Endothelial cell of umbilical vein (primary cell): Measurements from ENCODE around the gene SYT11. TPM values are rescaled to one million over a fixed set of nuclear protein-coding genes. Genes with fewer than 3 reads are reported as not detected.

Source experiments
- BruUV-seq: library from RNA; stranded (reverse); fragments of 400-500 nt; replicated peaks from 2 replicates; lab custom pipeline; 2021; lab: Mats Ljungman, UMichigan
- CTCF ChIA-PET: fragments of 300-600, 350-600 bp; sonication (Branson Sonifier 250); formaldehyde crosslinking; loops from one replicate; lab custom pipeline; 2021; ENCODE audit warnings: antibody characterized with exemption, inconsistent platforms; lab: Charles Lee
- POLR2A ChIA-PET: fragments of 300-600, 350-600 bp; sonication (Branson Sonifier 250); formaldehyde crosslinking; loops from one replicate; lab custom pipeline; 2021; ENCODE audit warnings: antibody characterized with exemption, inconsistent platforms; lab: Charles Lee
- DNase-seq: peaks from one replicate; pipeline ENCODE4 v3.0.0-alpha.2; 2011; ENCODE audit warnings: low read depth, low spot score
- FAIRE-seq: peaks from 2 replicates; lab custom pipeline; 2011; peaks lifted over from hg19 to GRCh38; lab: Jason Lieb, UNC
- H2AFZ ChIP-seq: 2 replicates; pipeline ENCODE4 v1.6.0; 2012; ENCODE audit warnings: low read depth, low read length, control low read depth, inconsistent platforms
- H3K27ac ChIP-seq: 2 replicates; pipeline ENCODE4 v1.5.1; 2011; ENCODE audit warnings: low read depth, mild to moderate bottlenecking, control low read depth, low read length, moderate library complexity; ENCODE audit not compliant: insufficient read depth
- H3K27me3 ChIP-seq, 2 experiments: 2 replicates each; pipeline versions ENCODE4 v1.6.0 to v1.6.1; 2011; ENCODE audit warnings: low read length in 2 of 2, mixed read lengths in 1 of 2; ENCODE audit not compliant: control insufficient read depth in 2 of 2, insufficient read depth in 2 of 2
- H3K36me3 ChIP-seq, 2 experiments: 2 replicates in 1 of 2; 3 replicates in 1 of 2; pipeline ENCODE4 v1.5.1; 2011; ENCODE audit warnings: low read length in 2 of 2, mild to moderate bottlenecking in 1 of 2, moderate library complexity in 1 of 2; ENCODE audit not compliant: control insufficient read depth in 2 of 2, insufficient read depth in 2 of 2; ENCODE audit errors: extremely low read depth in 1 of 2
- H3K4me1 ChIP-seq: 3 replicates; pipeline ENCODE4 v1.5.1; 2011; ENCODE audit warnings: mild to moderate bottlenecking, low read length; ENCODE audit not compliant: control insufficient read depth, insufficient read depth; ENCODE audit errors: extremely low read depth
- H3K4me2 ChIP-seq: 2 replicates; pipeline ENCODE4 v1.6.1; 2011; ENCODE audit warnings: low read length, control low read depth, mixed read lengths; ENCODE audit not compliant: insufficient read depth
- H3K4me3 ChIP-seq, 3 experiments: fragments of 200-600 bp in 1 of 3; sonication (generic), shearing (Covaris generic) in 1 of 3; replicated peaks in 1 of 3; 2 replicates each; pipeline ENCODE4 v1.5.1; 2011 to 2016; ENCODE audit warnings: control low read depth in 3 of 3, low read length in 3 of 3, mild to moderate bottlenecking in 2 of 3, inconsistent platforms in 1 of 3, low read depth in 1 of 3, moderate library complexity in 1 of 3; ENCODE audit not compliant: insufficient read depth in 1 of 3
- H3K79me2 ChIP-seq: 2 replicates; pipeline ENCODE4 v1.6.0; 2012; ENCODE audit warnings: low read length, inconsistent platforms; ENCODE audit not compliant: control insufficient read depth, insufficient read depth
- H3K9ac ChIP-seq: replicated peaks from 2 replicates; pipeline ENCODE3; 2011; ENCODE audit warnings: low read length, control low read depth; ENCODE audit not compliant: insufficient read depth; ENCODE audit errors: extremely low read depth
- H3K9me1 ChIP-seq: replicated peaks from 3 replicates; pipeline ENCODE4 v1.6.0; 2011; ENCODE audit warnings: mild to moderate bottlenecking, low read length; ENCODE audit not compliant: control insufficient read depth, insufficient read depth; ENCODE audit errors: extremely low read depth
- H3K9me3 ChIP-seq: replicated peaks from 2 replicates; pipeline ENCODE4 v1.5.1; 2012; ENCODE audit warnings: low read length, inconsistent platforms; ENCODE audit not compliant: control insufficient read depth, insufficient read depth
- H4K20me1 ChIP-seq: replicated peaks from 2 replicates; pipeline ENCODE3; 2011; ENCODE audit warnings: mild to moderate bottlenecking, low read length; ENCODE audit not compliant: control insufficient read depth, insufficient read depth; ENCODE audit errors: extremely low read depth
- CTCF ChIP-seq, 2 donors: IDR thresholded peaks; 1 replicate in 1 of 2; 2 replicates in 1 of 2; pipeline ENCODE4 v1.5.1; 2011; ENCODE audit warnings: low read length in 2 of 2, mild to moderate bottlenecking in 2 of 2, moderate library complexity in 2 of 2, control low read depth in 1 of 2, inconsistent platforms in 1 of 2, low read depth in 1 of 2; ENCODE audit not compliant: insufficient read depth in 1 of 2; ENCODE audit errors: extremely low read depth in 1 of 2
- EZH2 ChIP-seq: IDR thresholded peaks from 2 replicates; pipeline ENCODE4 v1.6.1; 2012; ENCODE audit warnings: borderline replicate concordance, low read depth, mild to moderate bottlenecking, moderate library complexity, low read length, inconsistent platforms; ENCODE audit not compliant: severe bottlenecking
- FOS ChIP-seq: IDR thresholded peaks from 2 replicates; pipeline ENCODE4 v1.6.1; 2011; ENCODE audit warnings: mild to moderate bottlenecking, low read length, moderate library complexity, borderline replicate concordance; ENCODE audit not compliant: insufficient read depth
- GATA2 ChIP-seq: IDR thresholded peaks from 2 replicates; pipeline ENCODE4 v1.7.0; 2011; ENCODE audit warnings: low read depth, mild to moderate bottlenecking, moderate library complexity, mixed read lengths, low read length; ENCODE audit not compliant: insufficient read length, insufficient read depth
- JUN ChIP-seq: IDR thresholded peaks from 2 replicates; pipeline ENCODE4 v1.6.1; 2011; ENCODE audit warnings: borderline replicate concordance, low read depth; ENCODE audit not compliant: insufficient read length, insufficient read depth
- MAX ChIP-seq: IDR thresholded peaks from 2 replicates; pipeline ENCODE4 v1.6.1; 2011; ENCODE audit not compliant: insufficient read depth, insufficient read length
- MYC ChIP-seq: IDR thresholded peaks from one replicate; pipeline ENCODE4 v1.6.1; 2011; ENCODE audit warnings: mild to moderate bottlenecking, low read depth, low read length
- POLR2A ChIP-seq: IDR thresholded peaks from 2 replicates; pipeline ENCODE4 v1.6.1; 2012; ENCODE audit warnings: low read depth, mild to moderate bottlenecking, control low read depth, low read length
- POLR2AphosphoS5 ChIP-seq: IDR thresholded peaks from 2 replicates; pipeline ENCODE4 v1.6.1; 2012; ENCODE audit warnings: low read depth, mild to moderate bottlenecking, control low read depth, low read length, moderate library complexity; ENCODE audit not compliant: insufficient read depth
- dilution Hi-C: fragments of 300-500 bp; cut with MboI; formaldehyde crosslinking; loops from one replicate; pipeline ENCODE4 v1.15.0; 2019; ENCODE audit warnings: low sequenced_read_pairs; ENCODE audit not compliant: extremely low pct_ligation_motif_present
- intact Hi-C: fragments of 100-400 bp; cut with micrococcal nuclease; formaldehyde crosslinking; loops from one replicate; pipeline ENCODE4 v1.10.0; 2022
- polyA plus RNA-seq, 4 experiments: library from polyadenylated mRNA; depleted of rRNA in 3 of 4; stranded (reverse) in 3 of 4; unstranded in 1 of 4; fragments of >200 nt; gene quantifications; 2 replicates each; pipeline versions ENCODE4 v1.2.1 to v1.2.3, GENCODE V29; 2011 to 2012; ENCODE audit warnings: missing spikeins in 1 of 4
- total RNA-seq: library from RNA; stranded (reverse); gene quantifications from 2 replicates; pipeline ENCODE4 v1.2.3, GENCODE V29; 2021

SYT11 gene
- total and polyA plus RNA-seq, 2 donors (not counting 3 experiments of a cell fraction or from before 2014, with no cell fraction given): 28.2 to 36.5 TPM

- TF ChIP-seq EZH2 (no peak), POLR2A (no peak), CTCF (IDR thresholded peaks at IDR 0.05; ENCODE audit: extremely low read depth in 1 of 2, insufficient read depth in 1 of 2, low read depth in 1 of 2, low read length in 2 of 2) (no peak), MAX (no peak), POLR2AphosphoS5 (no peak), JUN (no peak), FOS (no peak), MYC (no peak), GATA2 (no peak)
- Histone ChIP-seq H3K4me1 (peaks cover under 1% of the 10 kb centered on the region), H3K4me3 (no peak overlapping the region), H2AFZ (no peak overlapping the region), H4K20me1 (no peaks in the 10 kb centered on the region), H3K9me3 (no peaks in the 10 kb centered on the region), H3K36me3 (peaks cover 29 to 34% of the 10 kb centered on the region in 2 experiments), H3K9ac (no peak overlapping the region), H3K27ac (no peak overlapping the region), H3K4me2 (no peak overlapping the region), H3K9me1 (no peaks in the 10 kb centered on the region), H3K27me3 (no peaks in the 10 kb centered on the region), H3K79me2 (peaks cover 11% of the 10 kb centered on the region)
- BruUV-seq: no TSS peak
- ChIA-PET CTCF (interaction anchor here (1.2 kb wide), 1 partner anchor 85 kb away, joined by 4 read pairs; no protein-coding TSS in a partner anchor), POLR2A (no interaction called here)
- dilution Hi-C loops (no loop called here), intact Hi-C loops (no loop called here)
- DNase-seq (no peak), FAIRE-seq (no peak)
Observed at GRCh38 chr1:155904261-155904660, 44.9 kb downstream of the SYT11 start.
